GM21529 (cell line): ENCODE measurements around the gene TTYH2.
A peak's percentile ranks its signal among the peaks of the same experiment; 100 is the strongest.
"Not testable (repeated sequence)": the region's sequence is repeated elsewhere in the genome, so short reads cannot be mapped to it uniquely, and the experiment has no call there.

Source experiments
- ATAC-seq: cut with Tn5 transposase; IDR thresholded peaks from one replicate; pipeline ENCODE4 v1.9.1; 2021; ENCODE audit not compliant: unreplicated experiment

Gene TTYH2, protein sequence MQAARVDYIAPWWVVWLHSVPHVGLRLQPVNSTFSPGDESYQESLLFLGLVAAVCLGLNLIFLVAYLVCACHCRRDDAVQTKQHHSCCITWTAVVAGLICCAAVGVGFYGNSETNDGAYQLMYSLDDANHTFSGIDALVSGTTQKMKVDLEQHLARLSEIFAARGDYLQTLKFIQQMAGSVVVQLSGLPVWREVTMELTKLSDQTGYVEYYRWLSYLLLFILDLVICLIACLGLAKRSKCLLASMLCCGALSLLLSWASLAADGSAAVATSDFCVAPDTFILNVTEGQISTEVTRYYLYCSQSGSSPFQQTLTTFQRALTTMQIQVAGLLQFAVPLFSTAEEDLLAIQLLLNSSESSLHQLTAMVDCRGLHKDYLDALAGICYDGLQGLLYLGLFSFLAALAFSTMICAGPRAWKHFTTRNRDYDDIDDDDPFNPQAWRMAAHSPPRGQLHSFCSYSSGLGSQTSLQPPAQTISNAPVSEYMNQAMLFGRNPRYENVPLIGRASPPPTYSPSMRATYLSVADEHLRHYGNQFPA

DNA sequence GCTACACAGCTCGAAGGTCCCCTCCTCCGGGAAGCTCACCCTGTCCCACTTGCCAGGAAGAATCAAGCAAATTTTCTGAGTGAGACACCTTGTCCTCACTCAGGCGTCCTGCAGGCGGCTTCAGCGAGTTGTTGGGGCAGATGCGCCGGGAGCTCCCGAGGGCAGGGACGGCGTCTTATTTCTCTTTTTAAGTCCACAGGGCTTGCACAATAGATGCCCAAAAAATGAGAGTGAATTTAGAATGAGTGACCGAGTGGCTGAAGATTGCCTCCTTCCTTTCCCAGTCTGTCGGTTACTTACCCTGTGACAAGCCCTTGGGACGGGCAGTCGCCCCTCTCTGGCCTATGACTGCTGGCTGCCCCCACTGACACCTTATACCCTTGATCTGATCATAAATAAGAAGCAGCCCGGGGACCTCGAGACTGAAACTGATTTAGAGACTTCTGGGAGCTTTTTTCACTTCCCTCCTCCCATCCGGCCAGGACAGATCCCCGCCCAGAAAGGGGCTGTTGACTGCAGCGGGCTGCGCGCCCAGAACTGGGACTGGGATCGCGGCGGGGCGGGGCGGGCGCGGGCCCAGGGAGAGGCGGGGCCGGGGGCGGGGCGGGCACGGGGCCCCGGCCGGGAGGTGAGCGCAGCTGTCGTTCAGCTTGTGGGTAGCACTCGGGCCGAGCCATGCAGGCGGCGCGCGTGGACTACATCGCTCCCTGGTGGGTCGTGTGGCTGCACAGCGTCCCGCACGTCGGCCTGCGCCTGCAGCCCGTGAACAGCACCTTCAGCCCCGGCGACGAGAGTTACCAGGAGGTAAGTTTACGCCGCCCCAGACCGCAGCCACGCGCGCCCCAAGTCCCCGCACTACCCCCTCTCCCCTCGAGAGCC lies at the start of gene TTYH2:
Gene TTYH2 (plus strand): TSS at position 659 of the 879 bp plus-strand sequence. CDS start 17 bp downstream, at position 676.
- peak; percentile 63 for ATAC-seq

DNA sequence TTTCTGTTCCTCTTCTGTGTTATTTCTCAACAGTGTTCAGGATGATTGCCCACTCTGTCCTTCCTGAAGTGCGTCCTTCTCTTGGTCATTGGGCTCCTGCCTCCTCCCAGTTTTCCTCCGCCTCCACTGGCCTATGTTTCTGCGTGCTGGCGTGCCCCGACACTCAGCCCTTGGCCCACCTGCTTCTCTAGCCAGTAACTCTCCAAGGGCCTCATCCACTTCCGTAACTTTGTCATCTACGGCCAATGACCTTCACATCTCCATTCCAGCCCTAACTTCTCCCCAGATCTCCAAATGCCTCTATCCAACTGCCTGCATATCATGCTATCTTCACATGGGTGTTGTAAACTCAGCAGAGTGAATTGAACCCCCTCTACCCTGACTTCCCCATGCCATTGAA lies 49.5 kb upstream of the TTYH2 start:
- ATAC-seq: no peak

DNA sequence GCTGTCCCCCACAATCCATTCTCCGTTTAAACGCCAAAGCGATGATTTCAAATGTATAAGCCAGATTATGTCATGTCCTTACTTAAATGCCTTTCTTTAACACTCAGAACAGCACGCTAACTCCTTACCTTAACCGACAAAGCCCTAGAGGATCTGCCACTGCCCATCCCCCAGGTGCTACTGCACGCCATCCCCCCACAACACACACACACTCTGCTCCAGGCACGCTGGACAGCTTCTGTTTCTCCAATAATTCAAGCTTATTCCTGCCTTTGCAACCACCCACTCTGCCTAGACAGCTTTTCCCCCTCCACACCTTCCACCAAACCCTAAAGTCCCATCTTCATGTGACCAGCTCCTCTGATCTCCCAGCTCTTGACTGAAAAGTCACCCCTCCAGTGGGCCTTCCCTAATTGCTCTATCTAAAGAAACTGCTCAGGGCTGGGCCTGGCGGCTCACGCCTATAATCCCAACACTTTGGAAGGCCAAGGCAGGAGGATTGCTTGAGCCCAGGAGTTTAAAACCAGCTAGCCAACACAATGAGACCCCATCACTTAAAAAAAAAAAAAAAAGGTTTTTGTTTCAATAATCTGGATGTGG lies 48.8 kb upstream of the TTYH2 start:
- no peak for ATAC-seq

DNA sequence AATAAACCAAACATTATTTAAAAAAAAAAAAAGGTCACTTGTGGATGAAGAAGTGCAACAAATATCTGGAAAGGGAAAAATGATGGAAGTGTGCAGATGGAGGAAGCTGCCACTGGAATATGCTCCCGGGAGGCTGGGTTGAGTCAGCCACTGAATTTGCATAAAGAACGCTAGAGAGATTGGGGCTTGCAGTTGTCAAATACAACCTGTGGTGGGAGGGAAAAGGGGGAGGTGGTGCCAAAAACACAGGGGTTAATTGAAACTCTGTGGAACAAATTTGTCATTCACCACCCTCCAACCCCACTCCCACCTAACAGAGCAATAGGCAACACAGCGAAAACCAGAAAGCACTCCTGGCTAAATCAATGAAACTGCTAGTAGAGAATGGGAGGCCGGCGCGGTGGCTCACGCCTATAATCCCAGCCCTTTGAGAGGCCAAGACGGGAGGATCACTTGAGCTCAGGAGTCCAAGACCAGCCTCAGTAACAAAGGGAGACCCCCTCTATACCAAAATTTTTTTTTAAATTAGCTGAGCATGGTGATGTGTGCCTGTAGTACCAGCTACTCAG lies 47.5 kb upstream of the TTYH2 start:
- ATAC-seq: no peak

DNA sequence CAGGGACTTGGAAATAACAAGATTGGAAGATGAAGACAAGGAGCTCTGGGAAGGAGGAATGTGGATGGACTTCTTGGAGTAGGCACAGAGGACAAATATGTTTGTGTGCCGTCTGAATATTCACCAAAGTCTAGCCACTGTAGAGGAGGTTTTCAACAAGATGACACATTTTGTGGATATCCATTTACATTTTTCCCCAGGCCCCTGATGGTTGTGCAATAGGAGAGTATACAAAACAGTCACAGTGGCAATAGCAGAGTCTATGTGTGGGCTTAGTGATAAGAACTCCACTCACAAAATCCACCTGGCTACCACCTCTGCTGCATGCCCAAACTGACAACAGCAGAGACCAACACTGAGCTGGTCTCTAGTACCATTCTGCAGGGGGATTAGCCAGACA lies 42.4 kb upstream of the TTYH2 start:
- ATAC-seq: no peak

DNA sequence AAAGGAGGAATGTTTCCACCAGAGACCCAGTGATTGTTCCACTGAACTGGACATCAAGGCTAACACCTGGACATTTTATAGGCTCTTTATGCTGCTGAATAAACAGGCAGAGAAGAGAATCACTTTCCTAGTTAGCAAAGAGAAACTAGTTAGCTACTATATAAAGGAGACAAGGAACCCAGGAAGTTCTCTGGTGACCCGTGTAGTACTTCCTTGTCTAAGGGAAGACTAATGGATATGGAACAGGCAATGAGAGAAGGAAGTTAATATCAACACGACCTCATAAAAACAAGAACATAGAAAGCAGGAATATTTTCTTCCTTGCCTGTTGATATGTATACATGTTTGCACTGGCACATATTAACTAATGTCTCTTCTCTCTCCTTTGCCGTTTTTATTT lies 40.7 kb upstream of the TTYH2 start:
- no peak for ATAC-seq

DNA sequence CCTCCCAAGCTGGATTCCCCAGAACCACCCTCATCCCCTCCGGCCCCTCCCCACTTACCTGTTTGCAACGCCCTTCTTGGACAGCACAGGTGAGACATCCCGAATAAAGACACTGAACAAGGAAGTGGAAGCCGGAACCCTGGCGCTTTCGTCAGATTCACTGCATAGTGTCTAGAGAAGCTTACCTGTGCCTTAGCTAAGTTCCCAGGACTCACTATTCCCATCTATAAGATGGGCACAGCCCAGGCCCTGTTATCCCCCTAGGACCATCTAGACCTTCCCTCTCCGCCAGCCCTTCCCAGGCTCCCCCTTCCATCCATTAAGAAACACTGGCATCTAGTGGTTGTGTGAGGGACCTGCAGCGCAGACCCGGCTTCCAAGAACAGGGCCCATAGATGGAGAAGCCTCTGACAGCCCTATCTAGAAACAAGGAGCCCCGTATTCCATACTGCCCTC lies 36.8 kb upstream of the TTYH2 start:
- no peak for ATAC-seq

DNA sequence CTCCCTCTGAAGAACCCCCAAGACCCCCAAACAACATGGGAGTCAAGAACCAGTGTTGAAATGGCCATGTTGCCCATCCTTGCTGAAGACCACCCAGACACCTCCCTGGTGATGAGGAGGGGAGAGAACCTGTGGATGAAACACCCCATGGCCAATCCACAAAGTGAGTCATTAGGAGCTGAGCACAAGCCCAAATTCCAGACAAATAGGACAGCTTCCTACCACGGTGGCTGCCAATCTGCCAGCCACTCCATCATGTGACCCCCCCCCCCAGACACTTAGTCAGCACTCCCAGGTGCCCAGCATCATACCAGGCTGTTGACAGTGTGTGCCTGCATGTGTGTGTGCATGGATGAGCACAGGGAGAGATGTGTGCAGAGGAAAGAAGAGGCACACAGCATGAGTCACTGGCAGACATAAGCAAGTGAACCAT lies 36.3 kb upstream of the TTYH2 start:
- ATAC-seq: no peak

DNA sequence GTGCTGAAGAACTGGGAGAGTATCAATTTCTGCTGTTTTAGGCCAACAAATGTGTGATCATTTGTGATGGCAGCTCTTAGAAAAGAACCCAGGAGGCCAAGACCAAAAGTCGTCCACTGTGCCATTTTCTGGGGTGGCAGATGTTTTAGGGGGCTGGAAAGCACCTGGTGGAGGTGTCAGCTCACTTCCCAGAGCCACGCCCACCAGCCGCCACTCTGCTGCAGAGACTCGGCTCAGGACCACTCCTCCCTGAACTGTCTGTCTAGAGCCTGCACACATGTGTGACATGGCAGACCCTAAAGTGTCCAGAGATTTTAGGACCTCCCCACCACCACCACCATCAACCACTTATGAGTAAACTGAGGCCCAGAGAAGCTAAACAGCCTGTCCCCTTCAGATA lies 33.8 kb upstream of the TTYH2 start:
- ATAC-seq: no peak

DNA sequence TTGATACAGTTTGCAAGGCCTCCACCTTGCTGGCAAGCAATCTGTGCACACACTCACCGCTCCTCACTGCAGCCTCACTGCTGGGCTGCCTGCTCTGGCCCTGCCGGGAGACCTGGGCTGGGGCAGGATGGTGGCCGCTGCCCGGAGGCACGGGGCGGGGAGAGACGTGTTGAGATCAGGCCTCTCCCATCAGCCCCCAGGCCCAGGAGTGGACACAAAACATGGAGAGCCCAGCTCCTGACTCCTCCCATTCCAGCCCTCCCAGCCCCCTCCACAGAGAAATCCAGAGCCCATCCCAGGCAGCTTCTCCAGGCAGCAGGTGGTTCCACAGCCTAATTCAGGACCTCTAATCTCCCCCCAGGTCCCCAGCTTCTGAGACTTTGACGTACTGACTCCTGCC lies 33.0 kb upstream of the TTYH2 start:
- ATAC-seq: no peak

DNA sequence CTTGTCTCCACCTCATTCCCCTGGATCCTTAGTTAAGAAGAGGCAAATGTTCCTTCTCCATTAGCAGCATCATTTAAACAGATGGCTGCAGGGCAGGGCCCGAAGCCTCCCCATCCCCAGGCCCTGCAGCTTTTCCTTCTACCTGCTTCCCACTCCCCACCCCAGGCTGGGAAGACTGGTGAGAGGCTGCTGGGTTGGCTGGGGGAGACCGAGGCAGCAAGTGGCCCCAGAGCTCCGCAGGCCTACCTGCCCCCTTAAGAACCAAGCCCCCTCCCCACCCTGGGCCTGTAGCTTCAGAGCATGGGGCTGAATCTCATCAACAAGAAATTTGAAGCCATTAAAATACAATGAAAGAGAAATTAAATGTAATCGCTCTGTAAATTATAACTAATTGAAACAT lies 32.0 kb upstream of the TTYH2 start:
- no peak for ATAC-seq

DNA sequence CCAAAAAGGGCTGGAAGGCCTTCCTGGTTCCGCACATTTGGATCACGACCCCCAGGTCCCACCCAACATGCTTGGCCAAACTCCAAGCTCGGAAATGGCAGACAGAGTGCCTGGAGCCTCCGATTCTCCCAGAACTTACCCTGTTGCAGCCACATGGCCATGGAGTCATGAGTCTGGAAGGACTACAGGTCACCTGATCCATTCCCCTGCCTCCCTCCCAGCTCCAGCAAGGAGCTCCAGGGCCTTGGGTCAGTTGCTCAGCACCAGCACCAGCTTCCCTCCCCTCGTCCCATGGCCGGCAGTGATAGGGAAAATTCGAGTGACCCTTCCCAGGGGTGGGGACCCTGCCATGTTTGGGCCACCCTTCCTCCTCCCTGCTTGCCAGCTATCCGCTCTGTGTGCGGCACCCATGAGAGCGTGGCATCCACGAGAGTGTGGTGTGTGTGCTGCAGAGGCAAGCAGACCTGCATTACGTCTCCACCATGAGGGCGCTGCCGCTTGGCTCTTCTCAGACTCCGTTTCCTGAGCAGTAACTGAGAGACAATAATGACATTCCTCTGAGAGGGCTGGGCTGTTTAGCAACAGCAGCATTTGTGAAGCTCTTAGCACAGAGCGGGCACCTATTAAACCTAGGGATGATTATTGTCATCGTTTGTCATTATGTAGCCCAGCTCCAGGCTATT lies 31.2 kb upstream of the TTYH2 start:
- no peak for ATAC-seq

DNA sequence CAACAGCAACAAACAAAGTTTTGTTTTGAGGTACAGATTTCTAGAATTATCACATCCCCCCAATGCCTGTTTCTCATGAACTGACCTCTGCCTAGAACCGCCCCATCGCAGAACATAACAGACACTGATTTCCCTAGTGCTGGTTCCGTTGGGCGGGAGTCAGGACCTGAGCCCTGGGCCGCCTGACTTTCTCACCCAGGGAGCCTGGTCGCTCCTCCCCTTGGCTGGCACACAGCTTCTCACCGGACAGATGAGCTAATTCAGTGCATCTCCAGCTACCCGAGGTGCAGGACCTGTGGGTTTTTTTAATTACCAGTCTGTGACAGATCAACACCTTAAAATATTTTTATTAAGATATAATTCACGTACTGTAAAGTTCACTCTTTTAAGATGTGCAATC lies 30.0 kb upstream of the TTYH2 start:
- ATAC-seq: no peak

DNA sequence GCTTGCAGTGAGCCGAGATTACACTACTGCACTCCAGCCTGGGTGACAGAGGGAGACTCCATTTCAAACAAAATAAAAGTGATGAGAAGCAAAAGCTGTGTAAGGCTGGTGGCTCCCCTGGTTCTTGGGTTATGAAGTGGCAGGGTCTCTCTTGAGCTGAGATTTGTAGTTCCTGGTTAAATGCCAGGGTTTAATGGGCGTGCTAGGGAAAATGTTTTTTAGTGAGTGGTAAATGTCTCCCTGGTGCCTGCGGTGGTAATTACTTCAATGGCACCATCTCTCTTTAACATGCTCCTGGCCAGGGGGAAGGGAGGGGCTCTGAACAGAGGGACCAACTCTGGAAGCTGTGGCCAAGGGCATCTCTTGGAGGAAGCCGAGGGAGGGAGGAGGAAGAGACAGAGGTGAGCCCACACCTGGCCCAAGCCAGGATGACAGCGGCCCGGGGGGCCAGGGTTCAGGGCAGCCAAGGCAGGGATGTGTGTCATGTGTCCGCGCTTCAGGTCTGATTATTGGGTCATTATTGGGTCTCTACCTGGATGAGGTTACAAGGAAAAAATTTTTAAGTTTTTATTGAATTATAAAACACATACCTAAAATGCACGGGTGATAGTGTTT lies 27.7 kb upstream of the TTYH2 start:
- no peak for ATAC-seq

DNA sequence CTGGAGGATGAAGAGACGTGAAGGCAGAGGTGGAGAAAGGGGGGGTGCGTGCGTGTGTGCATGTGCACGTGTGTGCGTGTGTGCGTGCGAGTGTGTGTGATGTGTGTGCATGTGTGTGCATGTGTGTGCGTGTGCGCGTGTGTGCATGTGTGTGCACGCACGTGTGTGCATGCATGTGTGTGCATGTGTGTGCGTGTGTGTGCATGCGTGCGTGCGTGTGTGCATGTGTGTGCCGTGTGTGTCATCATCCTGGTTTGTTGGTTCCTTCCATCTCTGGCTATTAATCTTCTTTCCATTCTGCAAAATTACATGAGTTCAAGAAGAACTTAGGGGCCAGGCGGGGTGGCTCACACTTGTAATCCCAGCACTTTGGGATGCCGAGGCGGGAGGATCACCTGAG lies 26.9 kb upstream of the TTYH2 start:
- no peak for ATAC-seq

DNA sequence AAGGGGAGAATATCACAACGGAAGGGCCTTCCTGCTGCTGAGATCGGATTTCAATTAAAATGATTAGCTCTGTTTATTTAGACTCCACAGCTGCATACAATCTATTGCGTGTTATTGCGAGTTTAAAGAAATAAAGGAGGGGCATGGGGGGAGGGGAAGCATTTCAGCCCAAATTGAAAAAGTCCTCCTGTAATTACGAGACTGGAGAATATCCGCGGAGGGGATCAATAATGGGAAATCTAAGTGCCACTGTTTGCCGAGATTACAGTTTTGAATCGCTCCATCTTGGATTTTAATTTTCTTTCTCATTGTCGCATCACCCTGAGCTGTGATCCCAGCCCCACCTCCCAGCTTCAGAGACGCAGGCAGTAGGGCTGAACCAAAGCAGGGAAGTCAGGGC lies 25.6 kb upstream of the TTYH2 start:
- ATAC-seq: no peak

DNA sequence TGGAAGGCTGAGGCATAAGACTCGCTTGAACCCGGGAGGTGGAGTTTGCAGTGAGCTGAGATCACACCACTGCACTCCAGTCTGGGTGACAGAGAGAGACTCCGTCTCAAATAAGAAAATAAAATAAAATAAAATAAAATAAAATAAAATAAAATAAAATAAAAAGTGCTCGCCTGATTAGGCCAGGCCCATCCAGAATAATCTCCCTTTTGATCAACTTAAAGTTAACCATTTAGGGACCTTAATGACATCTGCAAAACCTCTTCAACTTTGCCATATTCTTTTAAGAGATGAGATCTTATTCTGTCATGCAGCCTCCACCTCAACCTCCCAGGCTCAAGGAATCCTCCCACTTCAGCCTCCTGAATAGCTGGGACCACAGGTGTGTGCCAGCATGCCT lies 24.7 kb upstream of the TTYH2 start:
- ATAC-seq: not testable (repeated sequence)

DNA sequence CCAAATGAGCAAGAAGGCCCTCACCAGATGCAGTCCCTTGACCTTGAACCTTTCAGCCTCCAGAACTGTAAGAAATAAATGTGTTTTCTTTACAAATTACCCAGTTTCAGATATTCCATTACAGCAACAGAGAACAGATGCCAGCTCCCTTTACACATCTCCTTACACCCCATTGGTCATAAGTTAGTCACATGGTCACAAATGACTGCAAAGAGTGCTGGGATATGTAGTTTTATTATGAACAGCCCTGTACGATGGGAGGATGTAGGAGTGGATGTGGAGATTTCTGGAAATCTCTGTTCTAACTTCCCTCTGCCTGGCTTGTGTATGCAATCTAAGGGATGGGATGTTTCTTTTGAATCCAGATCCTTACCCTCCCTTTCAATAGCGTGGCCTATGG lies 23.2 kb upstream of the TTYH2 start:
- ATAC-seq: peak; percentile 70

DNA sequence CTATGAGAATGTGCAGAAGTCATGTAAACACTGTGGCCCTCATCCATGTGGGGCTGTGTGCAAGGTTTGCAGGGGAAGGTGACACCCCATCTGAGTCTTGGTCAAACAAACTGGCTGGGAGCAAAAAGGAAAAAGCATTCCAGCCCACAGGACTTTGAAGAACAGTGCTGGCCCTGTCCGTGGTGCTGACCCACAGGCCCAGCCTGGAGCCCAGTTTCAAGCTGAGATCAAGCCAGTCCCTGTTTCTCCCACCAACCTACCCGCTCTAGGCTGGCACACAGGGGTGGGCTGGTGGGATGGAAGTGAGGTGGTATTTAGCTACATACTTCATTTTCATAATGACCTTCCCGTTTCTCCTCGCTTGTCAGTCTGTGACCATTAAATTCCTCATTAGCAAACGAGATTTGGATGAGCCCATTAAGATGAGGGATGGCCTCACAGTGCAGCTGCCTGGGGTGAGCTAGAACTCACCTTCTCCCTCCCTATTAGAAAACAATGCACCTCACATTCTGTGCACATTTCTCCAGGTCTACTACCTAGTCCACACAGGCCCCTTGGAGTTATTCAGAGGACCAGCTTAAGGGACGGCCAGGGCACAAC lies 22.5 kb upstream of the TTYH2 start:
- ATAC-seq: no peak
